Lung (tissue), 12 donors: Measurements from ENCODE around the gene AP4E1. TPM values are rescaled to one million over a fixed set of nuclear protein-coding genes. Genes with fewer than 3 reads are reported as not detected.
A peak's percentile ranks its signal among the peaks of the same experiment; 100 is the strongest.
"Not testable (repeated sequence)": the region's sequence is repeated elsewhere in the genome, so short reads cannot be mapped to it uniquely, and the experiment has no call there.

Experiments used
- ATAC-seq: fragments of 200-7000 bp; cut with Tn5 transposase; one replicate; pipeline ENCODE4 v1.9.1; 2020; ENCODE audit warnings: moderate number of reproducible peaks; ENCODE audit not compliant: insufficient read depth, low FRiP score
- DNase-seq, 3 donors: peaks; one replicate each; pipeline ENCODE4 v3.0.0-alpha.2; 2013 to 2017
- H3K27ac ChIP-seq, 2 donors: one replicate each; pipeline ENCODE4 v1.5.1; 2013; ENCODE audit warnings: mild to moderate bottlenecking in 2 of 2, moderate library complexity in 2 of 2, control low read depth in 1 of 2, inconsistent platforms in 1 of 2, low read depth in 1 of 2, low read length in 1 of 2
- H3K27me3 ChIP-seq, 3 donors: one replicate each; pipeline ENCODE4 v1.5.1; 2013; ENCODE audit warnings: low read length in 2 of 3; ENCODE audit not compliant: control insufficient read depth in 3 of 3, insufficient read depth in 3 of 3
- H3K36me3 ChIP-seq, 4 donors: one replicate each; pipeline ENCODE4 v1.5.1; 2013; ENCODE audit warnings: low read length in 4 of 4, mild to moderate bottlenecking in 1 of 4, moderate library complexity in 1 of 4; ENCODE audit not compliant: control insufficient read depth in 4 of 4, insufficient read depth in 4 of 4
- H3K4me1 ChIP-seq, 5 donors: one replicate each; pipeline ENCODE4 v1.5.1; 2013; ENCODE audit warnings: low read length in 5 of 5, mild to moderate bottlenecking in 2 of 5, moderate library complexity in 1 of 5; ENCODE audit not compliant: control insufficient read depth in 5 of 5, insufficient read depth in 5 of 5
- H3K4me3 ChIP-seq: one replicate; pipeline ENCODE4 v1.5.1; 2013; ENCODE audit warnings: mild to moderate bottlenecking, control low read depth, moderate library complexity
- H3K9ac ChIP-seq, 2 donors: one replicate each; pipeline ENCODE4 v1.5.1; 2013; ENCODE audit warnings: low read length in 2 of 2, control low read depth in 1 of 2; ENCODE audit not compliant: insufficient read depth in 1 of 2
- H3K9me3 ChIP-seq, 4 donors: one replicate each; pipeline ENCODE4 v1.5.1; 2013; ENCODE audit warnings: low read length in 3 of 4, mild to moderate bottlenecking in 1 of 4, moderate library complexity in 1 of 4; ENCODE audit not compliant: control insufficient read depth in 4 of 4, insufficient read depth in 3 of 4
- CTCF ChIP-seq: IDR thresholded peaks from 2 replicates; pipeline ENCODE4 v1.5.1; 2012; ENCODE audit warnings: mild to moderate bottlenecking; ENCODE audit errors: control extremely low read depth, extremely low read depth
- WGBS, 2 donors: extraction: QIAGEN DNeasy Blood & Tissue Kit; methylation state at CpG; one replicate each; pipeline ENCODE4 v1.1.7; 2013; 5-methylcytosine and 5-hydroxymethylcytosine counted together
- polyA plus RNA-seq, 2 donors: library from polyadenylated mRNA; stranded (reverse); fragments of 200-250 nt; gene quantifications; one replicate each; pipeline ENCODE4 v1.2.1, GENCODE V29; 2013
- total RNA-seq, 2 donors: library from RNA; depleted of rRNA in 1 of 2; stranded (reverse); fragments of >200 nt in 1 of 2; gene quantifications; one replicate each; pipeline ENCODE4 v1.2.1, GENCODE V29; 2014 to 2021
- donor health status: control.
- donor health status: control.
- donor health status: Bipolar disorder and iron deficiency.
- donor health status: healthy.
- donor health status: DM: yes; HTN: yes; CAD: no.

The AP4E1 gene
- total and polyA plus RNA-seq, 4 donors = 2.2 to 12.7 (median 6.7) TPM

- Histone ChIP-seq H3K4me1 (peaks cover 0 to 12% (median 0%) of the 10 kb centered on the region in 5 donors), H3K4me3 (peak overlapping the region; percentile 94), H3K9ac (peak overlapping the region; percentile 69 to 89), H3K27ac (peak overlapping the region; percentile 81 to 91), H3K27me3 (no peaks in the 10 kb centered on the region), H3K36me3 (peaks cover 0 to 5% (median 3%) of the 10 kb centered on the region in 4 donors), H3K9me3 (no peaks in the 10 kb centered on the region)
- ATAC-seq (peak; percentile 53), DNase-seq (peak in 2 of 3 donors; percentile 61 to 66)
- WGBS, 2 donors = 0% methylated on average over 28 to 31 of the region's 31 CpGs
- TF ChIP-seq CTCF = no peak
These were observed 778 bp upstream of the AP4E1 start for GRCh38 chr15:50907601-50908208.

DNA sequence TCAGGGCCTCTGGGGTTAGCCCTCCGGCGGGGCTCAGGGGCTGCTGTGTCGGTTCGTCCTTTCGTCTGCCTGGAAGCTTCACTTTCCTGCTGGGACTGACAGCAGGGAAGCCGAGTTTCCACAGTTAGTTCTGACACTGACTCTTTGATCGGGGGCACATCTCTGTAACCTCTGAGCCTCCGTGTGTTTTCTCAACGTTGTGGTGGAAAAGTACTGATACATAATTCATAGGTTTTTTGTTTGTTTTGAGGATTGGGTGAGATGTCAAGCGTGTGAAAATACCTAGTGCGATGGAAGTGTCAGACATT lies 481 bp downstream of the AP4E1 start:
- Histone ChIP-seq H3K4me3 (peak overlapping the region; percentile 81), H3K36me3 (peaks cover 0 to 5% (median 4%) of the 10 kb centered on the region in 4 donors), H3K4me1 (peaks cover 0 to 12% (median 0%) of the 10 kb centered on the region in 5 donors), H3K9me3 (no peaks in the 10 kb centered on the region), H3K27ac (peak overlapping the region; percentile 79 to 93), H3K27me3 (no peaks in the 10 kb centered on the region), H3K9ac (peak overlapping the region; percentile 63 to 76)
- ATAC-seq (no peak), DNase-seq (no peak)
- 0 to 1% methylated on average over 11 of the region's 11 CpGs for WGBS, 2 donors
- TF ChIP-seq CTCF = no peak

DNA sequence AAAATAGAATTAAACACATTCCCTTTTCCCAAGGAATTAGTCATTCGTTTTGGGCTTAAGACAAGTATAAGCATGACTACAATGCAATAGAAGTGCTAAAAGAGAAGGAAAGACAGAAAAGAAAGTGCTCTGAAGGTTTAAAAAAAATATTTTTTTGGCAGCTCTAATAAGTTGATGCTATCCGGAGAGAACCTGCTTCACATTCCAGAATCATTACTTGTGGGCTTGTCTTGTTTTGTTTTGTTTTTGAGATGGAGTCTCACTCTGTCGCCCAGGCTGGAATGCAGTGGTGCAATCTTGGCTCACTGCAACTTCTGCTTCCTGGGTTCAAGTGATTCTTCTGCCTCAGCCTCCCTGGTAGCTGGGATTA lies 1.9 kb downstream of the AP4E1 start:
- H3K4me1 ChIP-seq = peaks cover 0 to 12% (median 0%) of the 10 kb centered on the region in 5 donors
- not testable (repeated sequence) for H3K9me3 ChIP-seq, H3K36me3 ChIP-seq, DNase-seq, ATAC-seq, H3K27ac ChIP-seq, H3K9ac ChIP-seq, H3K4me3 ChIP-seq, H3K27me3 ChIP-seq
- WGBS, 2 donors = 54 to 56% methylated on average over 3 of the region's 3 CpGs

DNA sequence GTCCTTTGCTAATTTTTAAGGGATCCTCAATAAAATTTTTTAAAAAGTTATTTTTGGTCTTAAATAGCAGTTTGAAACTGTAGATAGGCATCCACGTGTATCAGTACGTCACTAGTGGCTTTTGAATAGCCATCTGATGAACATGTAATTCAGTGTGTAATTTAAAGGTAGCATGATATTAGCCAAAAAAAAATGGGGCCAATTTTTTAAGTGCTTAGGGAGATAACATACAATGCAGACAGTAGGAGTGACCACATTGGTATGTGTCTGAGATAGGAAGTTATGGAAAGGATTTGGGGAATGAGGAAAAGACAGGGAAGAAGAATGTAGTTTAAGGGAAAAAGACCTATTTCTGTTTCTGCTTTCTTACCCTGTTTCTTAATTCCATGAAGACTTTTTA lies 2.5 kb downstream of the AP4E1 start:
- Histone ChIP-seq H3K9me3 (no peaks in the 10 kb centered on the region), H3K36me3 (peaks cover 2 to 9% (median 4%) of the 10 kb centered on the region in 4 donors), H3K27ac (no peak overlapping the region), H3K4me3 (no peak overlapping the region), H3K27me3 (no peaks in the 10 kb centered on the region), H3K4me1 (peaks cover 0 to 12% (median 0%) of the 10 kb centered on the region in 5 donors), H3K9ac (no peak overlapping the region)
- ATAC-seq (no peak), DNase-seq (no peak)
- WGBS, 2 donors = 80 to 88% methylated on average over 2 of the region's 2 CpGs
- TF ChIP-seq CTCF = no peak
